Fibroblast of upper back skin (primary cell): ENCODE data around the gene SCEL.
"Not testable (repeated sequence)": the region's sequence is repeated elsewhere in the genome, so short reads cannot be mapped to it uniquely, and the experiment has no call there.

Source experiments
- DNase-seq: peaks from one replicate; pipeline ENCODE4 v3.0.0-alpha.2; 2013

The SCEL gene

DNA sequence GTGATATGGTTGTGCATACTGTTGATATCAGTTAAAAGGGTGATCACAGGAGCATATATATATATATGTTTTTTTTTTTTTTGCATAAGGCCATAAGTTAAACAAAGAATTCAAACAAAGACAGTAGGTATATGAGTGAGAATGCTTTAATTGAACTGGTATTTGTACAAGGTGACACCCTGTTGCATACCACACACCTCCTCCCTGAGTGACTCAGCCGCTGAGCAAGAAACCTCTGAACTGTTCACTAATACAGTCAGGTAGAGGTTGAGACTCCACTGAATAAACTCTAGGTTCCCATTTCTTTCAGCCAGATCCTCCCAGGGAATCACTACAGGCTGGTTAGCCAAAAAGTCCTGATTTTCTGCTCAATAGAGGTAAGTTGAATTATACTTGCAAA lies at the start of gene SCEL:
SCEL (plus strand) TSS at position 259 of the 400 bp plus-strand sequence. CDS start 20,170 bp downstream, outside the sequence.
- DNase-seq = no peak

DNA sequence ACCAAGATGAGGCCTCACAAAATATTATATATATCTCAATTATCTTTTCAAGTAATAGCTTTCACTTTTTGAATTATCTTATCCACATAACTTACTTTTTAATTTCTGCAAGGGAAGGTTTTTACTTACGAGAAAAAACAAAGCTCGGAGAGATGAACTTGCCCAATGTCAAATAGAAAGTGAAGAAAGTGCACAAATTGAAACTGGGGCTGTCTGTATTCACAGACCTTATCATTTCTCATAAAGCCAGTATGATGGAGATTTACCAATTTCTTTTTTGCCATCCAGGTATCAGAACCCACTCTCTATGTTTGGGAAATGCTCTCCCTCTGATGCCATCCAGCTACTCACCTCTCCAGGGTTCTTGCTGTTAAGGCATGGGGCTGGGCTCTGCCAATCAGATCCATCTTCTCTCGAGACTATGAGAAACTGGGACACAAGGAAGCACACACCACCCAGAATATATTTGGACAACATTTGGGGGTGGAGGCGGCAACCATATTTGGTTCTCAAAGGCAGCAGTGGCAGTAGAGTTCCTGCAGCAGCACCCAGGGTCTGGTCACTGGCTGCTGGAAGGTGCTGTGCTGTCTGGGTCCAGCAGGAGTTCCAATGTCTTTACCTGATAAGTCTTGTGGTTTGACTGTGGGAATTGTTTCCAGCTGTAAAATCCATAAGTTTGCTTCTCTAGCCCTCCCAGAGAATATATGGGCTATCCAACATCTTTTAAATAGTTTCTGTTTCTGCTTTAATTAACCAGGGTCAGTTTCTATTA lies 45.8 kb upstream of the SCEL start:
- no peak for DNase-seq

DNA sequence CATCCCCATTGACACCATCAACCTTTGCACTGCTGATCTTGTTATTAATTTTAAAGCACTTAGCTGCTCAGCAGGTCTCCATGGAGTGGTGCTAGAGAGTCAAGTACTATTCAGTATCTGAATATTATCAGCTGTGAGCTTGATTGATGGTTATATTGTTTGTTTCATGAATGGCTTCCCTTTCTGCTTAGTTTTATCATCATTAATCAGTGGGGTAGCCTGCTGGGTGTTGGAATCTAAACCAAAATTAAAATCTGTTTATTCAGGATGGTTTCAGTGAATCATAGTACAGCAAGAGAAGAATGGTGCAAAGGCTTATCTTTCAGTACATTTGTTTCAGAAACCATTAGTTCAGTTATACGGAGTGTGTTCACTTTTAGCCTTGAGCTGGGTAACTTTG lies 42.5 kb upstream of the SCEL start:
- DNase-seq = peak; percentile 27

DNA sequence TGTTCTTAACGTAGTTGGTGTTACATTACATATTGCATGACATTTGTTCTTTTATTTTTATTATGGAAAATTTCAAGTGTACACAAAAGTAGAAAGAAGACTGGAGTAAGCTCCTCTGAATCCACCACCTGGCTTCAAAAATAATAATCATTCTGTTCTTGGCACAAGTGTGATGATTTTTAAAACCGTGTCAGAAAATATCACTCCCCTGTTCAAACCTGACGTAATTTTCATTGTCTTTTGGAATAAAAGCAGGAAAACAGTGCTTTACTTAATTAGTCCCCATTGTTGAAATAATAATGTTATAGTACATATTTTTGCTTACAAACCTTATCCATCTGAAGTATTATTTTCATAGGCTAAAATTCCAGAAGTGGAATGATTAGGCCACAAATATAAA lies 41.3 kb upstream of the SCEL start:
- no peak for DNase-seq

DNA sequence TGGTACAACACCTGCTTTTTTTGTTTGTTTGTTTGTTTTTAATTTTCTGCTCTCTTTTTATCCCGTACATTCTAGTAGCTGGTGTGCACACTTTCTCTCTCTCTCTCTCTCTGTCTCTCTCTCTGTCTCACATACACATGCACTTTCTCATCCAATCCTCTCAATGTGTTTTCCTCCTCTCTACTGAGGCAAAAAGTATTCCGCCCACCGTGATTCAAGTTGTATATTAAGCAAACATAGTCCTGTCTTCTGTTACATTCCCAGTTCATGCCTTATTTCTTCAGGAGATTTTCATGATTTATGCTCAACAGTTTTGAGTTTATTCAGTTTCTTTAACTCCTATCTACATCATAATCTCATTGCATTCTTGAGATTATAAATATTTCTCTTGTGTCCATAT lies 38.2 kb upstream of the SCEL start:
- DNase-seq = no peak

DNA sequence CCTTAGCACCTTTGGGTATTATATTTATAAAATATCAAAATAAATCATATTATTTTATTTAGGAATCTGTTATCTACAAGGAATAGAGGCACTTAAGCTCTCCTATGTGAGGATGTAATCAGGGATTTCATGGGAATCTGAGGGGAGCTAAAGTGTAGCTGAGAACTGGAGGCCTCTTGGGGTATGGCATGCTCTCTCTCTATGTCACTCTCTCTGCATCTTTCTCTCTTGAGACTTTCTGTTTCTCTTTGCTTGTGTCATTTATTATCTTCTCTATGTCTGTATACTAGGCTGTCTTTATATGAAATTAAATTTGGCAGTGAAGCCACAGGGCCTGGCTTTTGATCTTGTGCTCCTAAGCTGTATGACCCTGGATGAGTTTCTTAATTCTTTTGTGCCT lies 37.7 kb upstream of the SCEL start:
- DNase-seq = no peak

GRCh38 chr13:77502104-77502720 lies 33.3 kb upstream of the SCEL start:
- no peak for DNase-seq

DNA sequence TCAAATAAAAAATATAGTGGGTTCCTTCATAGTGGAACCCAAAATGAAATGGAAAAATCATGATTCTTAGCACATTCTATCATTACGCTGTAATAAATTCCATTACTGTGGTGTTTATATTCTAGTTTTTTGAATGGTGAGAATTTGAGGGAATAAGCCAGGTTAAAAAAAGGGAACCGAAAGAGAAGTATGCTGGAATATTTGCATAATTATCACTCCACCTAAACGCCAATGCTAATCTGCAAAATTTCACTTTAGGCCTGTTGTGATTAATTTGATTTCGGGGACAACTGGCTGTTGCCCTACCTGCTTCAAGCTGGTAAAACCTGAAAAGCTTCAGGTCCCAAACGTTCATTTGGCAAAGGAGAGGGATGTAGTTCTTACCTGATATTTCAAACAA lies 32.1 kb upstream of the SCEL start:
- DNase-seq = no peak

- DNase-seq = peak; percentile 7
Measured at GRCh38 chr13:77506874-77507273, 28.6 kb upstream of the SCEL start.

DNA sequence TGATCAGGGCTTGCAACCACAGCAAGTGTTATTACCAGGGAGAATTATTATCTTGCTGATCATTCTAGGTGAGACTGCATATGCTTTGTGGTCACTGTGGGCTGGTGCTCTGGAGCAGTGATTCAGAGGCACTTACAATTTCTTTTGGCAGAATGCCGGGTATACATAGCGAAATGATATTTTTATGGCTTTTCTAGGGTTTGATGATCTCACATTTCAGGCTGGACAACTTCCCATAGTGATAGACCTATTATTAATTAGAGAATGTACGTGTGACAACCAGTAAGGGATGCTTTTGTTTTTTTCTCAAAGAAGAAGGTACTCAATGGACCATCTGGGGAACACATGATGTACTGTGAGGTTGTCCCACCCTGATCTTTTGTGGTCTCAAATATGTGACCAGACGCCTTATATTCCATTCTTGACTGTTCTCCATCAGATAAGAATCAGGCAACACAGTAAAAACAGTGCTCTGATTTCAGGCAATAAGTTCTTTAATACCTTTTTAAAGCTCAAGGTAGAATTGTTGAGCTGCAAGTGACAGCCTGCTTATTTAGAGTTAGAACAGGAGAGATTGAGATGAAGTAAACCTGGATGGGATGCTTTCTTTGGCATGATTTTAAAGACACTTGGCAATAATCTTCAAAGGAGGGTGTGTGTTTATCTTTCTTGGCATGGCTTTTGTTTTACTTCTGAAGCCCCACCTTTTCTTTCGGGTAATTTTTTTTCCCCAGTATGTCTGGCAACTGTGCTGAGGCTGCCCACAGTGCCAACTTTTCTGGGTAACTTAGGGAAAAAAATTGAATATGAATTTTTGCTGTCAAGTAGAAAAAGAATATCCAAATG lies 27.4 kb upstream of the SCEL start:
- peak; percentile 97 for DNase-seq

DNA sequence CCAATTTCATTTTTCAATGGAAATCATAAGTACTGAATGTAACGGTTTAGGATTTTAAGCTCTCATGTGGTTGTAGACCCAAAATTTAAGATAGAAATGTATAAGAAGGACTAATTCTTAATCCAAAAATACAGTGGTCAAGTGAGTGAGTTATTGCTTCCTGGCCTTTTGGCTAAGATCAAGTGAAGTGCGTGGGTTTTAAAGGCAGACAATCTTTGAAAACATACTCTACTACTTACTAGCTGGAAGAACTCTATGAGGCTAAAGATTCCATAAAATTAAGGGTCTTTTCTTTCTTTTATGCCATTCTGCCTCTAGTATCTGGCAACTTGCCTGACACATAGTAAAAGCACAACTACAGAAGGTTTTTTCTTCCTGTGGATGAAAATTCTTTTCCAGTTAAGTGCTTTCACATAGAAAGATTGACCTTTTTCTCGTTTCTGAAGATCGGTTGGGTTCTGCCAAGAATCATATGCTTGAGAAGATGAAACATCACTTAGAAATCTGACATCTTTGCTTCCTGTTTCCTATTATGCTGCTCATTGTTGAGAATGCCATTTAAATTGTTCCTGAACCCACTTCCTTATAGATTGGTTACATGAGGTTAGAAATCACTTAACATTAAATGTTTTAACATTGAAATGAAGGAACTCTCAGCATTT lies 26.4 kb upstream of the SCEL start:
- DNase-seq = peak; percentile 90

- no peak for DNase-seq
Measured at GRCh38 chr13:77510156-77510555, 25.4 kb upstream of the SCEL start.

GRCh38 chr13:77511552-77511951 lies 24.0 kb upstream of the SCEL start:
- DNase-seq = peak; percentile 16

DNA sequence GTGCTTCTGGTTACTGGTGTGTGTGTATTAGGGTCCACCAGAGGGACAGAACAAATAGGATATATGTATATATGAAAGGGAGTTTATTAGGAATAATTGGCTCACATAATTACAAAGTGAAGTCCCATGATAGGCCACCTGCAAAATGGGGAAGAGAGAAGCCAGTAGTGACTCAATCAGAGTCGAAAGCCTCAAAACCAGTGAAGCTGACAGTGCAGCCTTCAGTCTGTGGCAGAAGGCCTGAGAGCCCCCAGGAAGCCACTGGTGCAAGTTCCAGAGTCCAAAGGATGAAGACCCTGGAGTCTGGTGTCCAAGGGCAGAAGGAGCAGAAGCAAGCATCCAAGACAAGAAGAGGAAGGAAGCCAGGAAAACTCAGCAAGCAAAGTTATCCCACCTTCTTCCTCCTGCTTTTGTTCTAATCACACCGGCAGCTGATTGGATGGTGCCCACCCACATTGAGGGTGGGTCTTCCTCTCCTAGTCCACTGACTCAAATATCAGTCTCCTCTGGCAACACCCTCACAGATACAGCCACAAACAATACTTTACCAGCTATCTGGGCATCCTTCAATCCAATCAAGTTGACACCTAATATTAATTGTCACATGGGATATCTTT lies 21.7 kb upstream of the SCEL start:
- DNase-seq = no peak

DNA sequence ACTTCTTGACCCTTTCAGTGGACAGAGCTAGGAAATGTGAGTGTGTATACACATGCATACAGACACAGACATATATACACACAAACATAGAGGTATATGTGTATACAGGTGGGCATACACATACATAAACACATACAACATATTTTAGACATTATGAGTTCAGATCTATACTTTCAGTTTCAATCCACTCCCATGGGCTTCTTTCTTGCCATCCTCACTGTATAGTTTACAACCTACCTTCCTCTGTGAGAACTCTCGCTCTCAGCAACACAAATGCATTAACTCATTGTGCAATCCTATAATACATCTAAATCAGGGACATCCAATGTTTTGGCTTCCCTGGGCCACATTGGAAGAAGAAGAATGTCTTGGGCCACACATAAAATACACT lies 21.2 kb upstream of the SCEL start:
- DNase-seq = no peak

DNA sequence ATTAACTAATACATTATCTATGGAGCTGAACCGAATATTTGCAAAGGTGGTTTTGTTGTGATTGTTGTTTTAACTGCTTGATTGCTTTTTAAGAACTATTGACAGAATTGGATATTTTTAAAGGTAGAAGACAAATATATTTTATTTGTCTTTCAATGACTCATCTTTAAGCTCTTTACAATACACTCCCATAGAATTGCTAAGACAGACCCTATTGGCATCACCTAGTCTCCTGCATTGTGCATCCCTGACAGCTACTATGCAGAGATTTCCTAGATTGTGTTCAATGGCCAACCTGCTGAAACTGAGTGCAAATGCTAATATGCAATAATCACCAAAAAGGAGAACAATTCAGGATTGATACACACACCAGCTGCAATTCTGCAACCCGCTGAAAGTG lies 19.7 kb upstream of the SCEL start:
- DNase-seq = no peak

DNA sequence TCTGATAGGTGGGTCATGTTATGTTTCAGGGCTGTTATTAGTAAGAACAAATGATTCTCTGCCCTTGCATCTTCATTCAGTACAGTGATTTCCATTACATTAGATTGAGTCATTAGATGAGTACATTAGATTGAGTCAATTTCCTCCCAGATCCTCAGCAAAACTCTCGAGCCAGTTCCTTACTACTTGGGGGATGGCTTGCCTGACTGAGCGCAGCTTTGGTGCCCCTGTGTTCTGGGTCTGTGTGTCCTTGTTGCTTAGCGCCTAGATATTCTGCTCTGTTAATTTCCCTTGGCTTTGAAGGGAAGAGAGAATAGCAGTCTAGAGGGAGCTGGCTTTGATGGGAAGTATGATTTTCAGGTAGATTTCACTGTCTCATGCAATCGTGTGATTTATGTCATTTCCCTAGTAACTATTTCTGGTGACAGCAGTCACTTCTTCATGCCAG lies 19.1 kb upstream of the SCEL start:
- DNase-seq = peak; percentile 57

DNA sequence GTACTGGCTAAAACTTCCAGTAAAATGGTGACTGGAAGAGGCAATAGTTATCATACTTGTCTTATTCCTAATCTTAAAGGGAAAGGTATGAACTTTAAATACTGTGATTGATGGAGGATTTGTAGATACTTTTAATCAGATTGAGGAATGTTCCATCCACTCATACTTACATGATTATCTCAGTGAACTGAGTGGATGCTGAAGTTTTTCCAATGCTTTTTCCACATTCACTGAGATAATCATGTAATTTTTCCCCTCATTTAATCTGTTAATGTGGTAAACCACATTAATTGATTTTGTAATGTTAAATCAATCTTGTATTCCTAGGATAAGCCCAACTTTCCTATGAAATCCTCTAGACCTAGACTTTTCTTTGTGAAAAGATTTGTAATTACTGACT lies 17.2 kb upstream of the SCEL start:
- DNase-seq = no peak

DNA sequence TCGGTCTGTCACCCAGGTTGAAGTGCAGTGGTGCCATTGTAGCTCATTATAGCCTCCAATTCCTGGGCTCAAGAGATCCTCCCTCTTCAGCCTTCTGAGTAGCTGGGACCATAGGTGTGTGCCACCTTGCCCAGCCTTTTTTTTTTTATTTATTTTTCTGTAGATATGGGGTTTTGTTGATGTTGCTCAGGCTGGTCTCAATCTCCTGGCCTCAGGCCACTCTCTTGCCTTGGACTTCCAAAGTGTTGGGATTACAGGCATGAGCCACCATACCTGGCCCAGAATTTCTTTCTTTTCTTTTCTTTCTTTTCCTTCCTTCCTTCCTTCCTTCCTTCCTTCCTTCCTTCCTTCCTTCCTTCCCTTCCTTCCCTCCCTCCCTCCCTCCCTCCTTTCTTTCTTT lies 16.1 kb upstream of the SCEL start:
- not testable (repeated sequence) for DNase-seq

DNA sequence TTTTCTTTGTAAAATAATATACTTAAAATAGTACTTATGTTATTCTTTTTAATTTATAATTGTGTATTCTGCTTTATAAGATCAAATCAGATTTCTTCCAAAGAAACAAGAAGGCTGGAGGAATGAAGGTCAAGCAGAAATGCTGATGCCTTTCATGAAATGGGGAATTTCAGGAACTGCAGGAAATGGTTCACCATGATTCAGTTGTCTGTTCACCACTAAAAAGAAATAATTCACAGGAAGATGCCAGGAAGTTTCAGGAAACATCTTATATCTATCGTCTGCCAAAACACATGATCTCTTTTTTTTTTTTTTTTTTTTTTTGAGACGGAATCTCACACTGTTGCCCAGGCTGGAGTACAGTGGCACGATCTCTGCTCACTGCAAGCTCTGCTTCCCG lies 15.7 kb upstream of the SCEL start:
- peak; percentile 51 for DNase-seq

DNA sequence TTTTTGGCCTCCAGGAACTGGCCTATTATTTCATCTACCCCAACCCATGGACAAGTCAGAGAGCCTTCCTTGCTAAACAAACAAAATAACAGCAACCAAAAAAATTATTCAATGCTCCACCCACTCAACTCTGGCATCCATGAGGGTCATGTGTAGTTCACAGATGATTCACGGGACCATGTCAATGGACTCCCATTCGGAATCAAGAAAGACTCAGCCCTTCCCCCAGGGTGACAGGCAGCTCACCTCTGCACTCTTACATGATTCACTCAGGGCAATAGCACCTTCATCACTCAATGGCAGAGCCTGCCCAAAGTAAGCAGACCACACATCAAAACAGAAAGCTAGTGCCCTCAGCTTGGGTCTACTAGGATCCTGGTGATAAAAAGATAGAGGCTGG lies 14.3 kb upstream of the SCEL start:
- no peak for DNase-seq

DNA sequence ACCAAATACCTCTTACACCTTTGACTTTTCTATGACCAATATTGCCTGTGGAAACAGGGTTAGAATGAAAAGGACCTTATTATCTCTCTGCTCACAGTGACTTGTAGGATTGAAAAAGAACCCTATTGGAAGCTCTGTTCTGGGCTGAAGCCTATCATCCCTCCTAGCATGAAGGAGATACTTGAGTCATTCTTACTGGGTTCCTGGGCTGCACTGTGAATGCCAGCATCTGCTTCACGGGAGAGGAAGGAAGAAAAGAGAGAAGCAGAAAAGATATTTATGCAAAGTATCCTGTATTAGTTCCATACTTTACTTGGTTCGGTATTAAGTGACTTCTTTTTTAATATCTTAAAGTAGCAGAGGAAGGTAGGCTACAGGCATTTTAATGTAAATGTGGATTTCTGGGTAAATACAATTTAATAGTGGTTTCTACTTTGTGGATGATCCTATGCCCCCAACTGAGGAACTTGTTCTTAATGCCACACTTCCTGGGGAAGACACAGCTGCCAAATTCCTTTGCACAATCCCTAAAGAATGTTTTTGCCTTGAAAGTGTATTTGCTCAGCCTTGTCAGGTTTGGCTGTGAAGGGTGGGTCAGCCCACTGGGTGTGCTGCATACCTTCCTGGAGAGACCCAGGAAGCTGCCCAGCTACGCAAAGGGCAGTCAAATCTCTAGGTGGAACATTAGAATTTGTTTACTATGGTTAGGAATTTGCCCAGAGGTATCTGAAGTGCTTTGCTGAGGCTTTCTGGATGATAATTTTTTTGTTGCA lies 13.7 kb upstream of the SCEL start:
- peak; percentile 68 for DNase-seq
